T-helper 17 cell (primary cell): Measurements from ENCODE around the gene SLC35F3. TPM values are rescaled to one million over a fixed set of nuclear protein-coding genes. Genes with fewer than 3 reads are reported as not detected.

ENCODE experiments used
- ATAC-seq: fragments of 150-1000 bp; cut with Tn5 transposase; 2 replicates; pipeline ENCODE4 v1.10.0; 2021; ENCODE audit warnings: mild to moderate bottlenecking, moderate library complexity
- DNase-seq, 3 donors: peaks; one replicate each; pipeline versions ENCODE4 v3.0.0 to v3.0.0-alpha.2; 2020 to 2021
- H3K9me3 ChIP-seq: one replicate; pipeline ENCODE4 v1.7.0; 2013; ENCODE audit warnings: low read length, mild to moderate bottlenecking; ENCODE audit not compliant: control insufficient read depth, poor library complexity, severe bottlenecking
- H3K27ac Mint-ChIP-seq: one replicate; pipeline ENCODE4 v1.8.0; 2022; ENCODE audit warnings: mild to moderate bottlenecking, moderate library complexity, mixed read lengths
- H3K27me3 Mint-ChIP-seq: one replicate; pipeline ENCODE4 v1.8.0; 2022; ENCODE audit warnings: mixed read lengths
- H3K36me3 Mint-ChIP-seq: one replicate; pipeline ENCODE4 v1.8.0; 2022; ENCODE audit warnings: low read depth, mixed read lengths
- H3K4me1 Mint-ChIP-seq: one replicate; pipeline ENCODE4 v1.8.0; 2022; ENCODE audit warnings: mild to moderate bottlenecking, mixed read lengths
- H3K4me3 Mint-ChIP-seq: one replicate; pipeline ENCODE4 v1.8.0; 2022; ENCODE audit warnings: mild to moderate bottlenecking, moderate library complexity, mixed read lengths
- total RNA-seq, 4 donors: library from RNA in 2 of 4; stranded (reverse) in 2 of 4; gene quantifications; one replicate each; pipeline ENCODE4 v1.2.3 and lab custom pipeline; 2022 to 2026

Gene SLC35F3
- total RNA-seq, 2 donors from 2014 or later: 0.10 TPM; not detected in 1

DNA sequence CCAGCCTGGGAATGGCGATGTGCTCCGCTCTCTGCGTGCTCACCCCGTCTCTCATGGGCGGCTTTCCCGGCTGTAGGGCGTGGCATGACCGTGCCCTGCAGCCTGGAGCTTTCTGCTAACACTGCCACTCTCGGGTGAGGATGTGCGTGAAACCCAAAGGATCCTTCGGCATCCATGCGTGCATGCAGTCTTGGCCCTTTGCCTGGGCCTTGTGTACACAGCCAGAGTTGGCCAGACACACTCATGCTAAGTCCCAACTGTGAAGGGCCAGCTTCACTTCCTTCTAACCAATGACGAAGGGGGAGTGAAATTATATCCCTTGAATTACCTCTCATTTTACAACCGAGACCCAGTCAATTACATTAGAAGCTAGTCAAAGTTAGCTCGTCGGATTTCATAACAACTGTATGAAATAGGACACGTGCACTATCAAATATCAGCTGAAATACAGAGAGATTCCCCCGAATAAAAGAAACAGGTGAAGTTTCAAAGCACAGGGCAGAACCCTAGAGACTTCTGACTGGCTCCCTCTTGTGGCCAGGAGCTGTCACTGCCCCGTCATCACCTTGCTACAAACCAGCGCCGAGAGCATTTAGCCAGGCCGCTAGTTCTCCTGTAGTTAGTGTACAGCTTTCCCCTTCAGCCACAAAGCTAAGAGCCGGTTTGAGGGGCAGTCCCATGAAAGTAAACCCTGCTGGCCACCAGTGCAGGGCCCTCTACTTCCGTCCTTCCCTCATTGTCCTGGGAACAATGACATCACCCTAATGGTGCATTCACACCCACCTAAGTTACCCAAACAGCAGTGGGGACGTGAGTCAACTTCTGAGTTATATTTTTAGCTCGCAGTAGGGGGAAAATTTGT, 405.4 kb downstream of the SLC35F3 start:
- no peaks in the 10 kb centered on the region for H3K9me3 ChIP-seq
- peak; percentile 97 for ATAC-seq
- peak; percentile 42 to 59 (median 44) for DNase-seq
- Mint-ChIP-seq H3K27ac (no peak overlapping the region), H3K27me3 (peaks cover 44% of the 10 kb centered on the region), H3K36me3 (peaks cover 3% of the 10 kb centered on the region), H3K4me1 (peaks cover 2% of the 10 kb centered on the region), H3K4me3 (peak overlapping the region; percentile 28)

GRCh38 chr1:234310460-234310817, 406.0 kb downstream of the SLC35F3 start:
- Mint-ChIP-seq H3K27me3 (peaks cover 50% of the 10 kb centered on the region), H3K4me1 (peaks cover 2% of the 10 kb centered on the region), H3K4me3 (no peak overlapping the region), H3K36me3 (peaks cover 3% of the 10 kb centered on the region), H3K27ac (no peak overlapping the region)
- no peaks in the 10 kb centered on the region for H3K9me3 ChIP-seq
- DNase-seq: no peak
- no peak for ATAC-seq

GRCh38 chr1:234311414-234311813, 406.9 kb downstream of the SLC35F3 start:
- H3K27ac Mint-ChIP-seq: no peak overlapping the region
- H3K9me3 ChIP-seq: no peaks in the 10 kb centered on the region
- peaks cover 59% of the 10 kb centered on the region for H3K27me3 Mint-ChIP-seq
- peaks cover 2% of the 10 kb centered on the region for H3K4me1 Mint-ChIP-seq
- DNase-seq (no peak), ATAC-seq (no peak)
- H3K4me3 Mint-ChIP-seq: no peak overlapping the region
- H3K36me3 Mint-ChIP-seq: peaks cover 3% of the 10 kb centered on the region

GRCh38 chr1:234313171-234313570, 408.7 kb downstream of the SLC35F3 start:
- Mint-ChIP-seq H3K27ac (no peak overlapping the region), H3K36me3 (peaks cover 3% of the 10 kb centered on the region), H3K27me3 (peaks cover 68% of the 10 kb centered on the region), H3K4me3 (no peak overlapping the region), H3K4me1 (peaks cover 2% of the 10 kb centered on the region)
- H3K9me3 ChIP-seq: no peaks in the 10 kb centered on the region
- ATAC-seq: no peak
- DNase-seq: no peak

DNA sequence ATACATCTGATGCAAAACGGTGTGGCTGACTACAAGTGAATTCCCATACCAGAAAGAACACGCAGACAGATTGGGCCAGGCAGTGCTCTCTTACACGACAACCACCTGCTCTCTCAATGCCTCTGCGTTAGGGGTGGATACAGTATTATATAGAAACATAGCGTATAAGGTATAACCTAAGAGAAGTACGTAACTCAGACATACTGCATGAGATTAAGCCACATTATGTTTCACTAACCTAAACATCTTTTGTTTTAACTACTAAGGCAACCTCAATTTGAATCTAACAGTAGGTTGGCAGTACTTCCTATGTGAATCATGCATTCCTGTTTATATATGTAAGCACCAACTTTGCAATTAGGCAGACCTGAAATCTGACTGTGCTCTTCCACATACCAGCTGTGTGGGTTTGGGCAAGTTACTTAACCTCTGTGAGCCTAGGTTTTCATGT, 410.6 kb downstream of the SLC35F3 start:
- no peak for DNase-seq
- H3K4me1 Mint-ChIP-seq: no peaks in the 10 kb centered on the region

GRCh38 chr1:234315588-234315987, 411.1 kb downstream of the SLC35F3 start:
- peaks cover 84% of the 10 kb centered on the region for H3K27me3 Mint-ChIP-seq

More for the DNA sequence above, 410.6 kb downstream of the SLC35F3 start:
- no peak for ATAC-seq
- Mint-ChIP-seq H3K27me3 (peaks cover 85% of the 10 kb centered on the region), H3K4me3 (no peak overlapping the region), H3K27ac (no peak overlapping the region), H3K36me3 (peaks cover 3% of the 10 kb centered on the region)
- no peaks in the 10 kb centered on the region for H3K9me3 ChIP-seq

GRCh38 chr1:234316486-234316885, 412.0 kb downstream of the SLC35F3 start:
- Mint-ChIP-seq H3K36me3 (peaks cover 3% of the 10 kb centered on the region), H3K4me1 (no peaks in the 10 kb centered on the region), H3K27ac (no peak overlapping the region), H3K27me3 (peaks cover 84% of the 10 kb centered on the region), H3K4me3 (no peak overlapping the region)
- no peaks in the 10 kb centered on the region for H3K9me3 ChIP-seq
- DNase-seq (no peak), ATAC-seq (no peak)

More at GRCh38 chr1:234315588-234315987, 411.1 kb downstream of the SLC35F3 start:
- Mint-ChIP-seq H3K36me3 (peaks cover 3% of the 10 kb centered on the region), H3K27ac (no peak overlapping the region), H3K4me1 (no peaks in the 10 kb centered on the region), H3K4me3 (no peak overlapping the region)
- H3K9me3 ChIP-seq: no peaks in the 10 kb centered on the region
- ATAC-seq (no peak), DNase-seq (no peak)

GRCh38 chr1:234316937-234317336, 412.5 kb downstream of the SLC35F3 start:
- no peaks in the 10 kb centered on the region for H3K9me3 ChIP-seq
- no peak for ATAC-seq
- H3K4me1 Mint-ChIP-seq: no peaks in the 10 kb centered on the region
- DNase-seq: no peak
- H3K36me3 Mint-ChIP-seq: peaks cover 3% of the 10 kb centered on the region
- H3K27ac Mint-ChIP-seq: no peak overlapping the region
- H3K4me3 Mint-ChIP-seq: no peak overlapping the region
- peaks cover 81% of the 10 kb centered on the region for H3K27me3 Mint-ChIP-seq

- no peak for ATAC-seq
- Mint-ChIP-seq H3K27ac (no peak overlapping the region), H3K4me3 (no peak overlapping the region), H3K4me1 (peaks cover 5% of the 10 kb centered on the region), H3K36me3 (no peaks in the 10 kb centered on the region), H3K27me3 (peaks cover 81% of the 10 kb centered on the region)
- no peak for DNase-seq
- H3K9me3 ChIP-seq: no peaks in the 10 kb centered on the region
Measured at GRCh38 chr1:234320069-234320468, 415.6 kb downstream of the SLC35F3 start.

DNA sequence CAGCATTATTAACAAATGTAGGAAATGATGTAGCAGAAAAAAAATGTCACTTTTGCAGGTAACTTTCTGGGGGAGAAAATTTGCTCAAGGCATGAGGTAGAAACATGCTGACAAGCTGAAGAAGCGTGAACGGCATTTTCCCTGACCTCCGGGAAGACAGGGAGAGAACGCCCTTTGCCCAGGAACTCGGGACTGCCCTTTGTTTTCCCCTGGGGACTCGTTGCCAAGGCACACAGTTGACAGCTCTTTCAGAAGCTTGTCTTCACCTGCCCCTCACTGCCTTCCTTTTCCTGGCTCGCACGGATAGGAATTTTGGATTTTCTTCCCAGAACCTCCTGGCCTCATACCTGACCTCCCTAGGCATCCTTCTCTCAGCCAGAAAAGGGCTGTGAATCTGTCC, 416.1 kb downstream of the SLC35F3 start:
- H3K4me1 Mint-ChIP-seq: peaks cover 5% of the 10 kb centered on the region
- H3K27ac Mint-ChIP-seq: no peak overlapping the region
- H3K9me3 ChIP-seq: no peaks in the 10 kb centered on the region
- ATAC-seq: no peak
- peaks cover 78% of the 10 kb centered on the region for H3K27me3 Mint-ChIP-seq
- no peaks in the 10 kb centered on the region for H3K36me3 Mint-ChIP-seq
- DNase-seq: no peak
- no peak overlapping the region for H3K4me3 Mint-ChIP-seq

DNA sequence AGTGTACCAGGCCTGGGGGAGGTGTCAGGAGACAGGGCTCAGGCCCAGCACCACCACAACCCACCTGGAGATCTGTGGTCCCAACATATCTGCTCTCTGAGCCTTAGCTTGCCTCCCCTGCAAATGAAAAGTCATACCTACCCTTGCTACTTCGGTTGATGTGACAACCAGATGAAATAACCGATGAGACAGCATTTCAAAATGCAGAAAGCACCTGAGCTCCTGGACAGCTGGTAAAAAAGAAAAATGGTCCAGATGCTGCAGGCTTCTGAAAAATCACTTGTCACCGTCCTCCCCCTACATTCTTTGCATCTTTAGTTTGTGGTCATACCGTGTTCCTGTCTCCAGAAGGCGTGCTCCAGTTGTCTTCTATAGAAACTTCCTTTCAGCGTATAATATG, 416.8 kb downstream of the SLC35F3 start:
- no peak overlapping the region for H3K4me3 Mint-ChIP-seq
- no peak for ATAC-seq
- DNase-seq: no peak
- peaks cover 11% of the 10 kb centered on the region for H3K4me1 Mint-ChIP-seq
- no peaks in the 10 kb centered on the region for H3K9me3 ChIP-seq
- no peak overlapping the region for H3K27ac Mint-ChIP-seq
- peaks cover 2% of the 10 kb centered on the region for H3K36me3 Mint-ChIP-seq
- peaks cover 72% of the 10 kb centered on the region for H3K27me3 Mint-ChIP-seq

GRCh38 chr1:234322097-234322496, 417.6 kb downstream of the SLC35F3 start:
- ATAC-seq (no peak), DNase-seq (no peak)
- Mint-ChIP-seq H3K27me3 (peaks cover 63% of the 10 kb centered on the region), H3K27ac (no peak overlapping the region), H3K36me3 (peaks cover 2% of the 10 kb centered on the region), H3K4me3 (no peak overlapping the region), H3K4me1 (peaks cover 16% of the 10 kb centered on the region)
- no peaks in the 10 kb centered on the region for H3K9me3 ChIP-seq

DNA sequence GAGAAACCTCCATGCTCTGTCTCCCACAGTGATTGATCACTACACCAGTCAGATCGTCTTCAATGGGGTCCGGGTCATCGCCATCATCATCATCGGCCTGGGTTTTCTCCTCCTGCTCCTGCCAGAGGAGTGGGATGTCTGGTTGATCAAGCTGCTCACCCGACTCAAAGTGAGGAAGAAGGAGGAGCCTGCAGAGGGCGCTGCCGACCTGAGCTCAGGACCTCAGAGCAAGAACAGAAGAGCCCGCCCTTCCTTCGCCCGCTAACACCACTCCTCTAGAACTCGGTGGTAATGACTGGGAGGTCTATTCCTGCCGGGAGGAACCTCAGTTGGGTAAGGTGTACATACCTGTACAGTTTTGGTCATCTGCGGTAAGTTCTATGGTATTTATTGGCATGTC, 418.5 kb downstream of the SLC35F3 start:
- Mint-ChIP-seq H3K27ac (no peak overlapping the region), H3K27me3 (peaks cover 54% of the 10 kb centered on the region), H3K4me1 (peaks cover 16% of the 10 kb centered on the region), H3K36me3 (peaks cover 2% of the 10 kb centered on the region), H3K4me3 (no peak overlapping the region)
- DNase-seq: peak in 2 of 3 donors; percentile 34 to 59
- ATAC-seq: peak; percentile 56
- H3K9me3 ChIP-seq: no peaks in the 10 kb centered on the region

DNA sequence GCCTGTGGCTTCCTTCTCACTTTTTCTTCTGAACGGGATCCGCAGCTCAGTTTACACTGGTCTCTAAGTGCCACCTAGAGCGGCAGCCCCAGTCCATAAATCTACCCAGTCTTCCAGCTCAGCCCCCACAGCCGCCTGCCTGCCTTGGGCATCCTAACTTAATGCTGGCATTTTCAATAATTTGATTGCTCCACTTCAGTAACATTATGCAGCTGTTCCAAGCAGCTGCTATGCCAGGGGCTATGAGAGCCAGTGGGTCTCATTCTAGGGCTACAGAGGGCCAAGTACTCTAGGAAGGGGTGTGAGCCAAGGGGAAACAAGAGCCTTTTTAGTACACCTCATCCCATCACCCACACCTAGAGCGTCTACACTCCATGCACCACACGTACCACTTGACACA, 420.3 kb downstream of the SLC35F3 start:
- H3K4me1 Mint-ChIP-seq: peaks cover 17% of the 10 kb centered on the region
- DNase-seq (no peak), ATAC-seq (no peak)
- peaks cover 2% of the 10 kb centered on the region for H3K36me3 Mint-ChIP-seq
- H3K27ac Mint-ChIP-seq: no peak overlapping the region
- H3K27me3 Mint-ChIP-seq: peaks cover 43% of the 10 kb centered on the region
- peak overlapping the region; percentile 94 for H3K4me3 Mint-ChIP-seq
- H3K9me3 ChIP-seq: no peaks in the 10 kb centered on the region
